Tibial nerve (tissue), 4 donors: ENCODE results near the gene RFX6. TPM values are rescaled to one million over a fixed set of nuclear protein-coding genes. Genes with fewer than 3 reads are reported as not detected.

ENCODE experiments used
- DNase-seq, 2 donors: peaks; one replicate each; pipeline ENCODE4 v3.0.0-alpha.2; 2019; ENCODE audit warnings: low spot score in 2 of 2
- H3K27ac ChIP-seq, 4 donors: fragments of 200-600 bp; sonication (generic) in 3 of 4; one replicate each; pipeline ENCODE4 v1.5.1; 2017 to 2019; ENCODE audit warnings: mild to moderate bottlenecking in 1 of 4
- H3K27me3 ChIP-seq, 2 donors: fragments of 200-600 bp; sonication (generic) in 1 of 2; one replicate each; pipeline versions ENCODE4 v1.5.1 to v1.6.0; 2017 to 2019
- H3K36me3 ChIP-seq, 3 donors: fragments of 200-600 bp; sonication (generic); one replicate each; pipeline ENCODE4 v1.5.1; 2018 to 2019
- H3K4me1 ChIP-seq, 4 donors: fragments of 200-600 bp; sonication (generic) in 3 of 4; one replicate each; pipeline ENCODE4 v1.5.1; 2017 to 2019
- H3K4me3 ChIP-seq, 4 donors: fragments of 200-600 bp; sonication (generic) in 3 of 4; one replicate each; pipeline ENCODE4 v1.5.1; 2017 to 2019; ENCODE audit warnings: mild to moderate bottlenecking in 1 of 4, moderate library complexity in 1 of 4
- H3K9me3 ChIP-seq, 4 donors: fragments of 200-600 bp; sonication (generic) in 3 of 4; one replicate each; pipeline ENCODE4 v1.5.1; 2017 to 2019
- EP300 ChIP-seq, 2 donors: sonication (generic); formaldehyde crosslinking; IDR thresholded peaks; one replicate each; pipeline ENCODE4 v1.6.1; 2017; ENCODE audit warnings: antibody characterized with exemption in 2 of 2, mild to moderate bottlenecking in 1 of 2
- POLR2A ChIP-seq, 2 donors: fragments of 450-650 bp; IDR thresholded peaks; one replicate each; pipeline ENCODE4 v1.6.1; 2017; ENCODE audit warnings: antibody characterized with exemption in 2 of 2, mild to moderate bottlenecking in 2 of 2, moderate library complexity in 2 of 2
- WGBS, 2 donors: methylation state at CpG; one replicate each; pipeline ENCODE4 v1.1.5; 2018; 5-methylcytosine and 5-hydroxymethylcytosine counted together
- total RNA-seq, 4 donors: library from RNA; depleted of rRNA; stranded (reverse); fragments of >200 nt; gene quantifications; one replicate each; pipeline ENCODE4 v1.1.0, GENCODE V29; 2016
- TF ChIP-seq, protein P1 (sequence below), 5 experiments: fragments of 200-600 bp in 3 of 5; fragments of 450-650 bp in 2 of 5; sonication (generic) in 3 of 5; IDR thresholded peaks; one replicate each; pipeline ENCODE4 v1.5.1; 2016 to 2019; ENCODE audit warnings: antibody characterized with exemption in 5 of 5, mild to moderate bottlenecking in 3 of 5, moderate library complexity in 2 of 5

Gene RFX6
- total RNA-seq, 4 donors from 2014 or later = 0.22 TPM; not detected in 3

DNA sequence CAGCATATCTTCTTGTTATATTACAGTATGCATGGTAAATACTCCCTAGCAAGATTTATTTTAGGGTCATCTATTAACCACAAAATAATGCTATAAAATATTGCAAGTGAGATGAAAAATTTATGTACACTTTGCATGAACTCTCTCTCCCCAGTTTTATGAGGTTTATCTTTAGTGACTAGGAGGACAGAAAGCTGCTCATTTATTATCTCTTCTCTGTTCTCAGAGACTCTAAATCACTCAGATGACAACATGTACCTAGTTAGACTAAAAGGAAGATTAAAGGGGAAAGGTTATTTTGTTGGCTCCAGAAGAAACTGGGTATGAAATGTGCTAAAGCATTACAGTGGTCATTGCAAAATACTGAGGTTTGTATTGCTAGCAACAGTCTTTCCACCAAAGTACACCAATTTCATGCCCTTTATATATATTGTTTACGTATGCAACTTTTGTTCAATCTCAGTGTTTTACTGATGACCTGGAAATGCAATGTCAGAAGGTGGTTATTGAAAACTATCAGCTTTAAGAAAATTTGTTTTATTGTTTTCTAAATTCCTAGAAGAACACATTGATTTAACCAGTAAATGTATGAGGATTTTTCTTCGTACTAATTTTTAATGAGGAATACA, 11.8 kb downstream of the RFX6 start:
- H3K27ac ChIP-seq = no peak overlapping the region
- no peaks in the 10 kb centered on the region for H3K9me3 ChIP-seq
- H3K4me1 ChIP-seq = no peaks in the 10 kb centered on the region
- no peak for DNase-seq
- H3K36me3 ChIP-seq = no peaks in the 10 kb centered on the region
- no peaks in the 10 kb centered on the region for H3K27me3 ChIP-seq
- TF ChIP-seq, protein P1, sequence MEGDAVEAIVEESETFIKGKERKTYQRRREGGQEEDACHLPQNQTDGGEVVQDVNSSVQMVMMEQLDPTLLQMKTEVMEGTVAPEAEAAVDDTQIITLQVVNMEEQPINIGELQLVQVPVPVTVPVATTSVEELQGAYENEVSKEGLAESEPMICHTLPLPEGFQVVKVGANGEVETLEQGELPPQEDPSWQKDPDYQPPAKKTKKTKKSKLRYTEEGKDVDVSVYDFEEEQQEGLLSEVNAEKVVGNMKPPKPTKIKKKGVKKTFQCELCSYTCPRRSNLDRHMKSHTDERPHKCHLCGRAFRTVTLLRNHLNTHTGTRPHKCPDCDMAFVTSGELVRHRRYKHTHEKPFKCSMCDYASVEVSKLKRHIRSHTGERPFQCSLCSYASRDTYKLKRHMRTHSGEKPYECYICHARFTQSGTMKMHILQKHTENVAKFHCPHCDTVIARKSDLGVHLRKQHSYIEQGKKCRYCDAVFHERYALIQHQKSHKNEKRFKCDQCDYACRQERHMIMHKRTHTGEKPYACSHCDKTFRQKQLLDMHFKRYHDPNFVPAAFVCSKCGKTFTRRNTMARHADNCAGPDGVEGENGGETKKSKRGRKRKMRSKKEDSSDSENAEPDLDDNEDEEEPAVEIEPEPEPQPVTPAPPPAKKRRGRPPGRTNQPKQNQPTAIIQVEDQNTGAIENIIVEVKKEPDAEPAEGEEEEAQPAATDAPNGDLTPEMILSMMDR (IDR thresholded peaks at IDR 0.05) = no peak
- WGBS, 2 donors = 70 to 87% methylated on average over 2 of the region's 2 CpGs
- no peak overlapping the region for H3K4me3 ChIP-seq

- H3K27ac ChIP-seq = no peak overlapping the region
- DNase-seq = no peak
Observed at GRCh38 chr6:116894669-116895068, 17.6 kb downstream of the RFX6 start.

GRCh38 chr6:116895935-116896334, 18.9 kb downstream of the RFX6 start:
- WGBS, 2 donors = 36 to 65% methylated on average over 2 of the region's 2 CpGs
- no peak overlapping the region for H3K4me3 ChIP-seq
- no peaks in the 10 kb centered on the region for H3K27me3 ChIP-seq
- no peak for DNase-seq
- TF ChIP-seq POLR2A (IDR thresholded peaks at IDR 0.05) (no peak), EP300 (IDR thresholded peaks at IDR 0.05) (no peak)
- TF ChIP-seq, protein P1 (IDR thresholded peaks at IDR 0.05) = no peak
- H3K9me3 ChIP-seq = no peaks in the 10 kb centered on the region
- no peaks in the 10 kb centered on the region for H3K4me1 ChIP-seq
- H3K36me3 ChIP-seq = no peaks in the 10 kb centered on the region
- no peak overlapping the region for H3K27ac ChIP-seq

More at GRCh38 chr6:116894669-116895068, 17.6 kb downstream of the RFX6 start:
- no peak for TF ChIP-seq EP300 (IDR thresholded peaks at IDR 0.05)
- TF ChIP-seq, protein P1 (IDR thresholded peaks at IDR 0.05) = no peak
- no peak for TF ChIP-seq POLR2A (IDR thresholded peaks at IDR 0.05)
- Histone ChIP-seq H3K36me3 (no peaks in the 10 kb centered on the region), H3K4me1 (no peaks in the 10 kb centered on the region), H3K9me3 (no peaks in the 10 kb centered on the region), H3K4me3 (no peak overlapping the region), H3K27me3 (no peaks in the 10 kb centered on the region)
- WGBS, 2 donors = 86% methylated on average over 1 of the region's 1 CpG

- no peaks in the 10 kb centered on the region for H3K36me3 ChIP-seq
- no peaks in the 10 kb centered on the region for H3K4me1 ChIP-seq
- TF ChIP-seq, protein P1 (IDR thresholded peaks at IDR 0.05) = no peak
- TF ChIP-seq EP300 (IDR thresholded peaks at IDR 0.05) = no peak
- no peak for TF ChIP-seq POLR2A (IDR thresholded peaks at IDR 0.05)
- H3K27ac ChIP-seq = no peak overlapping the region
- H3K4me3 ChIP-seq = no peak overlapping the region
- 58 to 59% methylated on average over 3 of the region's 3 CpGs for WGBS, 2 donors
- DNase-seq = no peak
- no peaks in the 10 kb centered on the region for H3K27me3 ChIP-seq
- peaks cover 0 to 19% (median 0%) of the 10 kb centered on the region in 4 donors for H3K9me3 ChIP-seq
Observed at GRCh38 chr6:116902634-116903033, 25.6 kb downstream of the RFX6 start.

DNA sequence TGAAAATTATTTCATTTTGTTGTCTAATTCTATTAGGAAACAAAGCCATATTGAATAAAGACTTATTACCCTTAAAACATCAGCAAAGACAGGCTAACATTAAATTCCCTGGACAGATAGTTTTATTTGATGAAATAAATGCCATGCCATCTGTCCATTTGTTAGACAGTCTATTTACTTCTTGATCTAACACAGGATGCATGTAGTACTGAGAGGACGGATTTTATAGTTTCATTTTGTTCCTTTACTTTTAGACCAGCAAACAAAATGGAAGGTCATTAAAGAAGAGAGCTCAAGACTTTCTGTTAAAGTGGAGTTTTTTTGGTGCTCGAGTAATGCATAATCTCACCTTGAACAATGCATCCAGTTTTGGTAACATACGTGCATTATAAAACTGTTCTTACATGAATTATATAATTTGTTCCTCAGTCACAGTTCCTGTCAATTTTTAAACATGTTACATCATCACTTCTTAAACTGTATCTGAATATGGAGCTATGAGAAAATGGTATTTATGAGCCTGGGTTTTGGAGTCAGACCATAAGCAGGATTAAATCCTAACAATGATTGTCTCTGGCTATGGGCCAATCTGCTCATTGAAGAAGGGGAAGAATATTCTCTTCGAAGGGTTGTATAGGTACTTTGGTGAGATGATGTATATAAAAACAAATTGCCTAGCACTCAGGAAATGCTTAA, 46.0 kb downstream of the RFX6 start:
- Histone ChIP-seq H3K27ac (no peak overlapping the region), H3K9me3 (no peaks in the 10 kb centered on the region), H3K4me3 (no peak overlapping the region), H3K36me3 (no peaks in the 10 kb centered on the region), H3K27me3 (no peaks in the 10 kb centered on the region), H3K4me1 (peaks cover 0 to 5% (median 0%) of the 10 kb centered on the region in 4 donors)
- no peak for DNase-seq
- 71 to 76% methylated on average over 4 of the region's 4 CpGs for WGBS, 2 donors
- TF ChIP-seq, protein P1 (IDR thresholded peaks at IDR 0.05) = no peak
- TF ChIP-seq POLR2A (IDR thresholded peaks at IDR 0.05) (no peak), EP300 (IDR thresholded peaks at IDR 0.05) (no peak)
